NOMO-1 (cell line): ENCODE results near the gene NIM1K.
A peak's percentile ranks its signal among the peaks of the same experiment; 100 is the strongest.
"Not testable (repeated sequence)": the region's sequence is repeated elsewhere in the genome, so short reads cannot be mapped to it uniquely, and the experiment has no call there.

Experiments
- DNase-seq, 2 experiments: peaks; one replicate each; lab custom pipeline; 2025; ENCODE audit not compliant: unreplicated experiment in 2 of 2; lab: John Stamatoyannopoulos, UW

NIM1K gene

DNA sequence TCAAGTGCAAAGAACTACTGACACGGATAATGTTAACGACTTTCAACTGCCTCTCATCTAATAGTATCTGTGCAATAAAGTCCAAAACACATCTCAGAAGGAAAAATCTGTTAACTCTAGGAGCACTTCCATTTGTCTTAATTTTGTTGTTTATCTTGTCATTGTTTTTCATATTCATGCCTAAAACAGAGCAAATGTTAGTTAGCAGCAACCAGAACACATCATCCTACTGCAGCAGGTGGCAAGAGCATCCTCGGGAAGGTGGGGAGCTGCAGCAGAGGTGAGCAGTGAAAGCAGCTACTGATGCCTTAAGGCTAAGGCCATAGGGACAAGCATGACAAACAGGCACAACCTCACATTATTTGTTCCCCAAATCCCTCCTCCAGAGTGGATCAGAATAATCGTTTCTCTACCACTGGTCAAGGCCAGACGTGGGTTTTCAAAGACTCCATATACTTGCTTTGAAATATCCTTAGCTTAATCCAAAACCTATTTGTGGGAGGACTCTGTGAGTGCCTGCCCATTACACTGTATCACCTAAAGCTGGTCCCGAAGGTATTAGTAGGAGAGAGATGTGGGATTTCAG is 120.1 kb downstream of the NIM1K start:
- DNase-seq: no peak

DNA sequence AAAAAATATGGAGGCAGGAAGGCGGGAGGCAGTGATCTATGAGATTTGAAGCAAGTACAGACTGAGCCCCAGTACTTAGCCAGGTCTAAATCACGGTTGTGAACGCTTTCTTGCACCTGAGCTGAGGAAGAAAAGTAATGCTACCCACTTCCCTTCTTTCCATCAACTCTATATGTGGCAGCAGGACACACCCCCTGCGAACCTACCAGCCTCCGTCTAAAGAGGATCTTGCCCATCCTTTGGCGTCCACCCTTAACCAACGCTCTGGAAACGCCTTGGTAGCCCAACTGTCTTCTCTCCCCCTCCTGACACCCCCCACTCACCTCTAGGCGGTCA is 120.6 kb downstream of the NIM1K start:
- DNase-seq: peak; percentile 89 to 91

GRCh38 chr5:43313035-43313853 is 121.2 kb downstream of the NIM1K start, which contains the start of gene HMGCS1:
TSS of gene HMGCS1 (minus strand) at chr5:43313412. CDS start at chr5:43298965, 14,447 bp downstream.
- peak; percentile 100 for DNase-seq

GRCh38 chr5:43313854-43314457 is 121.9 kb downstream of the NIM1K start:
- no peak for DNase-seq

DNA sequence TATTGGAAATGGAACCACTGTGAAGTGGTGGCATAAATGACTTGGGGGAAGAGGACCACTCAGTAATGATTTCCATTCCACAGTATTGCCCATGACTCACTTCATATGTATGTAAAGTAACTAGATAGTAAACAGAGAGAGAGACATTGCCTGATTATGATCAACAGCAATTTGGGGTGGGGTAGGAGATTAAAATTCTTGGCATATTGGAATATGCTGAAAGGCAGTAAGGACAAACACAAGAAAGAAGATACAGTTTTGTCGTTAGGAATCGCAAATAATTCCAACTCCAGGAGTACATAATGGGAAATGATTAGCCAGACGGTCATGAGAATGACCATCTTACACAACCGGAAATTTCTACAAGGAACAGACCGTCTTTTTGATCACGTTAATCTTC is 122.7 kb downstream of the NIM1K start:
- DNase-seq: no peak

GRCh38 chr5:43315263-43315662 is 123.2 kb downstream of the NIM1K start:
- no peak for DNase-seq

GRCh38 chr5:43315682-43316081 is 123.7 kb downstream of the NIM1K start:
- no peak for DNase-seq

DNA sequence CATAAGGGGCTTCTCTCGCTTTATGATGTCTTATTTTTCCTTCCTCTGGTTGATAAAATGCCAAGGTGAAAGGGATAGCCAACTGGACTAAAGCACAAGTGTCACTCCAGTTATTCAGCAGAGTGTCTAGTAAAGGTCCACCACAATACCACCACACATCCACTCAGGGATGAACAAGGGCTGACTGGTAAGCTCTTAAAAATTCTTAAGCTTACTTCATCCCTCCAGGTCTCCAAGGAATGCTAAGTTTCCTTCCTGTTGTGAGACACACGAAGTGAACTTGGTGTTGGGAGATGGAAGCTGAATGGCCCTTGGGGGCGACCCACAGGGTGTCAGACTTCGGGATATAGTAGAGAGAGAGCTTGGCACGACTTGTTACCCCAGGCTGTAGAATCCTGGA is 124.4 kb downstream of the NIM1K start:
- no peak for DNase-seq

DNA sequence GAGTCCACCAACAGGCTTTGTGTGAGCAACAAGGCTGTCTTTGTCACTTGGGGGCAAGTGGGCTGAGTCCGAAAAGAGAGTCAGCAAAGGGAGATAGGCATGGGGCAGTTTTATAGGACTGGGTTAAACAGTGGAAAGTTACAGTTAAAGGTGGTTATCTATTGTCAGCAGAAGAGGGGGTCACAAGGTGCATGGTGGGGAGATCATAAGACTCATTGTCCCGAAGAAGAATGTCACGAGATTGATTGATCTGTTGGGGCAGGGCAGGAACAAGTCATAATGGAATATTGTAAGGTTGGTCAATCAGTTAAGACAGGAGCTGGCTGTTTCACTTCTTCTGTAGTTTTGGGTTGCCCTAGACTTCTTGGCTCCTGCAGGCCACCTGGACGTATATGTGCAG is 128.8 kb downstream of the NIM1K start:
- no peak for DNase-seq

GRCh38 chr5:43323488-43323887 is 131.5 kb downstream of the NIM1K start:
- DNase-seq: not testable (repeated sequence)

- DNase-seq: not testable (repeated sequence)
Measured at GRCh38 chr5:43325624-43326023, 133.6 kb downstream of the NIM1K start.
